HG03103 (cell line): ENCODE data around the gene VGLL1.

Experiments
- ATAC-seq: cut with Tn5 transposase; IDR thresholded peaks from one replicate; pipeline ENCODE4 v1.9.1; 2021; ENCODE audit warnings: low read depth; ENCODE audit not compliant: unreplicated experiment

Gene VGLL1

DNA sequence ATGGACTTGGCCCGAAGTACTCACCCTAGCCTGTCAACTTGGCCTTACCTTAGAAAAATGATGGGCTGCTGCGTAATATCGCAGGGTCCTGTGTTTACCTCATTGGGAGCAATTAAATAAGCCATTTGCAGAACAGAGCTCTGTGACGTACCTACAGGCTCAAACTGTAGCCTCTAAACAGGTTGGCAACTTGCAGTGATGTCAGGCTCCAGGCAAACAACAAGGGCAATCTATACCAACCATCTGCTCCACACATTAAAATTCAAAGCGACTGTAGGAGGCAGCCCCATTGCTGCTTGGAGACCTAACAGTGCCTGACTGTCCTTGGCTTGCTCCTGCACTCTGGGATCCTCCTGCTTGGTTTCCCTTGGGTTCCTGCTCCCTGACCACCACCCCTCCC lies 17.2 kb downstream of the VGLL1 start:
- no peak for ATAC-seq

- no peak for ATAC-seq
Observed at GRCh38 chrX:136551410-136551809, 19.4 kb downstream of the VGLL1 start.

GRCh38 chrX:136555694-136556093 lies 23.7 kb downstream of the VGLL1 start:
- no peak for ATAC-seq

DNA sequence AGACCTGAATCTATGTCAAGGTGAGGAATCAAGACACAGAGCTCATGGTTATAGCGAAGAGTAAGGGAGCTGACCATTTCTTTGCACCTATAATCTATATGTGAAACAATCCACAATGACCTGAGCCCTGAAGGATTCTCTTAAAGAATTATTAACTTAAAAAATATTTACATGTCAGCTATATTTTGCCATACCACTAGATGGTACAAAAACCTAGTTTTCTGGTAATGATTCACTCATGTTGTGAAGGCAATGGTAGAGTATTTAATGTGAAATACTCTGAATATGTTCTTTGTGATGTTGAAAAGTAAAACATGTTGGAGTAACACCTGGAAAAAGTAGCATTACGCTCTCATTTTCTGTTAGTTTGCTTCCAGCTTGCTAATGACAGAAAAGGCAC lies 40.0 kb downstream of the VGLL1 start:
- ATAC-seq = no peak

DNA sequence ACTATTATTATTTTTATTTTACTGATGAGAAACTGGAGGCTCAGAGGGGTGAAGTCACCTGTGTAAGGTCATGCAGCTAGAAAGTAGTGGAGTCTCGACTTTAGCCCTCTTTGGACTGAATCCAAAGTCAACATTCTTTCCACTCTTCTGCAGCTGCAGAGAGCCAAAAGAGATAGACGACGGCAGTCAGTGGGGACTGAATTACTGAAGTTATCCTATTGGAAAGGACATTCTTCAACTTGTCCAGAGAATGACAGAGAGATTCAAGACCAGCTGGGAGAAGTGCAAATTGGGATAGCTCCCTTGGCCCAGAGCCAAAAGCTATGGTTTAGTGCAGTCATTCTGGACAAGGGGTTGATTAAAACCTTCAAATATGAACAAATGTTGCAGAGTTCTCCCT lies 42.5 kb downstream of the VGLL1 start:
- no peak for ATAC-seq

DNA sequence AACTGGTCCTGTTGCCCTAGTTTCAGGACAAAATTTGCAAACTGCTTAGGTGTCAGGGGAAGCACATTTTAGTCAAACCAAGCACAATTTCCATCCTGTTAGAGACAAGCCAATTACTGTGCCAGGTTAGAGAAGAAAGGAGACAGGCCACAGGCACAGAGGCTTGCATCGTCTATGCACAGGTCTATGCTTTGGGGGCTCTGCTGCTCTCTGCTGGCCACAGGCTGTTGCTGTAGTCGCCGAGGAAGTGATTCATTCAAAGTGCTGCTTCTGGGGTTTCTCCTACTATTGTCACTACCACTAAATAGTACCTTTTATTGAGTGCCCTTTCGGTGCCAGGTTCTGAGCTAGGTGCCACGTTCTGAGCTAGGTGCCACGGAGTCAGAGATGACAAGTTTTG lies 45.5 kb downstream of the VGLL1 start:
- peak; percentile 96 for ATAC-seq

- no peak for ATAC-seq
Observed at GRCh38 chrX:136580316-136580715, 48.3 kb downstream of the VGLL1 start.

DNA sequence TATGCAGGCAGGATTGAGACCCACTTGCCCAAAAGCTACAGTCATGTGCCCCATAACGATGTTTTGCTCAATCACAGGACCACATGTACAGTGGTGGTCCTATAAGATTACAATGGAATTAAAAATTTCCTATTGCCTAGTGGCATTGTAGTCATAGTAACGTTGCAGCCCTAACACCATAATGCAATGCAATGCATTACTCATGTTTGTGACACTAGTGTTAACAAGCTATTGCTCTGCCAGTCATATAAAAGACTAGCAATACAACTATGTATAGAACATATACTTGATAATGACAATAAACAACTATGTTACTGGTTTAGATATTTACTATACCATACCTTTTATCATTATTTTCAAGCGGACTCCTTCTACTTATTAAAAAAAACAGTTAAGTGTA lies 50.6 kb downstream of the VGLL1 start:
- no peak for ATAC-seq

DNA sequence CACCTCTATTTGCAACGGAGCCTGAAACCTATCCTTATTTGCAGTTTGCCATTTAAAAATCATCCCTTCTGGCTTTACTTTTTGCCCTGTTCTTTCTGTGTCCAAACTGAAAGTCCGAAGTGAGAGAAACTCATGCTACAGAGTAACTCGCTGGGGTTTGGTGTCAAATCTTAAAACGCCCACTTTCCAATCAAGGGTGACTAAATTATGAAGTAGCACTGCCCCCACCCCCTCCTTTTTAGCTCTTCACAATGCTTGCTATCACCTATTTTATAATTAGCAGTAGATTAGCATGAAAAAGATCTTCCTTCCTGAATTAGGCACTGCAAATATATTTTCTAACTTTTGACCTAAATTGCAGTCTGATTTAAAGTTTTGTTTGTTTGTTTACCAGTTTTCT lies 52.5 kb downstream of the VGLL1 start:
- no peak for ATAC-seq

GRCh38 chrX:136585262-136585661 lies 53.2 kb downstream of the VGLL1 start:
- no peak for ATAC-seq

- no peak for ATAC-seq
Observed at GRCh38 chrX:136585960-136586359, 53.9 kb downstream of the VGLL1 start.

DNA sequence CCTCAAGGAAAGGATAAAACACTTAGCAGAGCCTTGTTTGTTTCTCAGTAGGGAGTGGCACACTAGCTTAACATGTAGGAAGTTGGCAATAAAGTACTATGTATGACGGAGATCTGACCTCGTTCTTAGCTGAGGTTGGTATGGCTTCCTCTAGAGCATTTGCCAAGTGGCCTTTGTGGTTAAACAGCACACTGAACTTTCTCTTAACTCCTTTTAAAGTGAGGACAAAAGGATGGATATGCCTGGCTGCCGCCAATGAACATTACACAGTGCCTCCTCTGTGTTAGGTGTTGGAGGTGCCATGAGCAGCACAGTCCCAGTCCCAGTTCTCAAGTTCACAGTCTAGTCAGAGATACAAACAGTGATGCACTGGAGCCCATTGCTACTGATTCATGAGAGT lies 54.4 kb downstream of the VGLL1 start:
- ATAC-seq = no peak

DNA sequence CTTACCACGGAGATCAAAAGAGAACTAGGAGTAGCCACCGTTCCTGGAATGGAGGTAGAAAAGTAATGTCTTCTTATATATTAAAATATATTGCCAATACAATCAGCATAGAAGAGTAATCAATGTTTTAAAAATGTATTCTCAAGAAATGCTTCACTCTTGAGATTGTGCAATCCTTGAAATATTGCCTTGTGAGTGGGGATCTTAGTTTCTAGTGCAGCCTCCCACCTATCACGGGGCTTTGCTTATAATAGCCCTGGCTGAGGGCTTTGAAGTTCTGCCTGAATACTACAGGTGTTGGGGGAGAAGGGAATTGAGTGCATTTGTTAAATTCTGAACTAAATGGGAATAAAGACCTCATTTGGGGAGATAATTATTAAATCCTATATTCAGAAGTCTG lies 55.5 kb downstream of the VGLL1 start:
- no peak for ATAC-seq

- no peak for ATAC-seq
Observed at GRCh38 chrX:136588036-136588435, 56.0 kb downstream of the VGLL1 start.

- ATAC-seq = no peak
Observed at GRCh38 chrX:136589966-136590365, 58.0 kb downstream of the VGLL1 start.

- no peak for ATAC-seq
Observed at GRCh38 chrX:136597356-136597755, 65.3 kb downstream of the VGLL1 start.

DNA sequence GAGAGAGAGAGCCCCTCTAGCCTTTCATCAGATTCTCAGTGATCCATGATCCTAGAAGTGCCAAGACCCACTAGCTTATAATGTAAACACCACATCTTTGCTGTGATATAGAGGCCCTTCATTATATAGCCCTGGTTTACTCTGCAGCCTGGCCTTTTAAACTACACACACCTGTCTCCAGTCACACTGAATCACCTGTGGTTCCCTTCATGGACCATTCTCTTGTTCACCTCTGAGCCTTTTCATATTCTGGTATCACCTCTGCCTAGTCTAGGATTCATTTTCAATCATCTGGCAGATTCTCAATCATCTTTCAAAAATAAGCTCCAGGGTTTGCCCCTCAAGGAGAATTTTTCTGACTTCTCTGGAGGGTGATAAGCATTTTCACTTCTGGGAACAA lies 65.9 kb downstream of the VGLL1 start:
- no peak for ATAC-seq

- ATAC-seq = no peak
Observed at GRCh38 chrX:136598631-136599030, 66.6 kb downstream of the VGLL1 start.

DNA sequence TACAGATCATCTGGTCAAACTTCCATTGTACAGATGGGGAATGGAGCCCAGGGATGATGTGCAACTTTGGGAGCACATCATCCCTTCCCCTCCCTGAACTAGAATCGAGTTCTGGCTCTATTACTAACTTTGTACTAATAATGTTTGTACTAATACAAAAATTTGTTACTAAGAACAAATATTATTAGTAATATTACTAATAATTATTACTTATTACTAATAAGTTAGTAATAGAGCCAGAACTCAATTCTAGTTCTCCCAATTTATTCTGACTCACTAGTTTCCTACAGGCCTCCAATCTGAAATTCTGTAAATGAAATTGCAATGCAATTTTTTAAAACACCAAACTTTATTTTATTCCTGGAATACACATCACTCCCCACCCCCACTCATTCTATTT lies 68.0 kb downstream of the VGLL1 start:
- ATAC-seq = no peak
